Uterus (tissue), 4 donors: ENCODE measurements around the gene APOM. TPM values are rescaled to one million over a fixed set of nuclear protein-coding genes. Genes with fewer than 3 reads are reported as not detected.

ENCODE experiments used
- DNase-seq, 2 donors: peaks; one replicate each; pipeline ENCODE4 v3.0.0-alpha.2; 2019 to 2020
- H3K27ac ChIP-seq, 2 donors: fragments of 200-600 bp; sonication (generic); 1 replicate in 1 of 2; 2 replicates in 1 of 2; pipeline ENCODE4 v1.5.1; 2016 to 2018
- H3K27me3 ChIP-seq, 2 donors: fragments of 200-600 bp; sonication (generic); one replicate each; pipeline ENCODE4 v1.5.1; 2018 to 2019; ENCODE audit warnings: control low read depth in 1 of 2
- H3K36me3 ChIP-seq, 2 donors: fragments of 200-600 bp; sonication (generic); one replicate each; pipeline ENCODE4 v1.5.1; 2019; ENCODE audit warnings: control low read depth in 1 of 2
- H3K4me1 ChIP-seq, 2 donors: fragments of 200-600 bp; sonication (generic); one replicate each; pipeline ENCODE4 v1.5.1; 2018 to 2019; ENCODE audit warnings: control low read depth in 1 of 2
- H3K4me3 ChIP-seq, 2 donors: fragments of 200-600 bp; sonication (generic); 1 replicate in 1 of 2; 2 replicates in 1 of 2; pipeline ENCODE4 v1.5.1; 2018 to 2019; ENCODE audit warnings: mild to moderate bottlenecking in 1 of 2
- H3K9me3 ChIP-seq, 2 donors: fragments of 200-600 bp; sonication (generic); one replicate each; pipeline ENCODE4 v1.5.1; 2019; ENCODE audit warnings: control low read depth in 1 of 2
- POLR2A ChIP-seq, 2 donors: fragments of 450-650 bp; IDR thresholded peaks; one replicate each; pipeline ENCODE4 v1.6.1; 2016; ENCODE audit warnings: antibody characterized with exemption in 2 of 2, mild to moderate bottlenecking in 1 of 2, moderate library complexity in 1 of 2
- intact Hi-C: fragments of 100-400 bp; cut with DNase I; formaldehyde crosslinking; loops from one replicate; pipeline ENCODE4 v1.15.1; 2023; ENCODE audit warnings: low total_unique reads
- total RNA-seq, 4 donors: library from RNA; depleted of rRNA in 3 of 4; stranded (reverse); fragments of >200 nt in 3 of 4; gene quantifications; one replicate each; pipeline versions ENCODE4 v1.1.0 to v1.2.4, GENCODE V29; 2014 to 2023
- TF ChIP-seq, protein P1 (sequence below), 4 experiments: fragments of 200-600 bp in 2 of 4; fragments of 450-650 bp in 2 of 4; sonication (generic) in 2 of 4; IDR thresholded peaks; one replicate each; pipeline ENCODE4 v1.5.1; 2016 to 2019; ENCODE audit warnings: antibody characterized with exemption in 4 of 4, mild to moderate bottlenecking in 2 of 4, moderate library complexity in 1 of 4
- donor health status: DM: yes; HTN: yes; CAD: no.

The APOM gene
- total RNA-seq, 4 donors from 2014 or later: 1.9 to 2.9 (median 2.6) TPM; not detected in 1

DNA sequence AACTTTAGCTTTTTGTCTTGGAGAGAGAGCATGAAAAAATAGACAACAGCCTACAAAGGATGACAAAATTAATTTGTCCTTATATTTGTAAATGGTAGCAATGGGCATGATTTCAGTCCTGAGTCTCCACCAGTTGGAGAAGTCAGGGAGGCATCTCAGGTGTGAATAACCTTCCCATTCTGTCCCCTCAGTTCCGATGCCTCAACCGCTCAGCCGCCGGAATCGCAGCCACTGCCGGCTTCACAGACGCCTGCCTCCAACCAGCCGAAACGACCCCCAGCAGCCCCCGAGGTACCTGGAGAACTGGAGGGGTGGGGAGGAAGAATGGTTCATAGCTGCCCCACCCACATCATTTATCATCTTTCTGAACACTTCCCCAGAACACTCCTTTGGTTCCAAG, 31.6 kb upstream of the APOM start:
- Histone ChIP-seq H3K4me3 (no peak overlapping the region), H3K27me3 (no peaks in the 10 kb centered on the region), H3K4me1 (peaks cover 0 to 8% of the 10 kb centered on the region in 2 donors), H3K9me3 (no peaks in the 10 kb centered on the region), H3K36me3 (no peaks in the 10 kb centered on the region), H3K27ac (no peak overlapping the region)
- TF ChIP-seq, protein P1, sequence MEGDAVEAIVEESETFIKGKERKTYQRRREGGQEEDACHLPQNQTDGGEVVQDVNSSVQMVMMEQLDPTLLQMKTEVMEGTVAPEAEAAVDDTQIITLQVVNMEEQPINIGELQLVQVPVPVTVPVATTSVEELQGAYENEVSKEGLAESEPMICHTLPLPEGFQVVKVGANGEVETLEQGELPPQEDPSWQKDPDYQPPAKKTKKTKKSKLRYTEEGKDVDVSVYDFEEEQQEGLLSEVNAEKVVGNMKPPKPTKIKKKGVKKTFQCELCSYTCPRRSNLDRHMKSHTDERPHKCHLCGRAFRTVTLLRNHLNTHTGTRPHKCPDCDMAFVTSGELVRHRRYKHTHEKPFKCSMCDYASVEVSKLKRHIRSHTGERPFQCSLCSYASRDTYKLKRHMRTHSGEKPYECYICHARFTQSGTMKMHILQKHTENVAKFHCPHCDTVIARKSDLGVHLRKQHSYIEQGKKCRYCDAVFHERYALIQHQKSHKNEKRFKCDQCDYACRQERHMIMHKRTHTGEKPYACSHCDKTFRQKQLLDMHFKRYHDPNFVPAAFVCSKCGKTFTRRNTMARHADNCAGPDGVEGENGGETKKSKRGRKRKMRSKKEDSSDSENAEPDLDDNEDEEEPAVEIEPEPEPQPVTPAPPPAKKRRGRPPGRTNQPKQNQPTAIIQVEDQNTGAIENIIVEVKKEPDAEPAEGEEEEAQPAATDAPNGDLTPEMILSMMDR (IDR thresholded peaks at IDR 0.05): no peak
- TF ChIP-seq POLR2A (IDR thresholded peaks at IDR 0.05): no peak
- intact Hi-C loops: no loop called here
- no peak for DNase-seq

DNA sequence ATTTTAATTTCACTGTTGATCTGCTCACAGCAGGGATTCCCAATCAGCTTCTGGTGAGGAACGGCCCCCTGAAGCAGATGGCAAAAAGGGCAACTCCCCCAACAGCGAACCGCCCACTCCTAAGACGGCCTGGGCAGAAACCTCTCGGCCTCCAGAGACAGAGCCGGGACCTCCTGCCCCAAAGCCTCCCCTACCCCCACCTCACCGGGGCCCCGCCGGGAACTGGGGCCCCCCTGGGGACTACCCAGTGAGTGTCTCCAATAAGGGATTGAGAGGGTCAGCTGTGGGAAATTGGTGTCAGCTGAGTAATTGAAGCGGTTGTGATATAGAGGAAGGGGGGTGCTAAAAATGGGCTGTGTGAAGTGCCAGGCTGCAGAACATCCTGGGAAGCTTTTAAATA, 28.7 kb upstream of the APOM start:
- intact Hi-C loops: no loop called here
- Histone ChIP-seq H3K9me3 (no peaks in the 10 kb centered on the region), H3K36me3 (no peaks in the 10 kb centered on the region), H3K27me3 (no peaks in the 10 kb centered on the region), H3K4me1 (peaks cover 0 to 6% of the 10 kb centered on the region in 2 donors), H3K4me3 (no peak overlapping the region), H3K27ac (no peak overlapping the region)
- TF ChIP-seq, protein P1 (IDR thresholded peaks at IDR 0.05): no peak
- TF ChIP-seq POLR2A (IDR thresholded peaks at IDR 0.05): no peak
- DNase-seq: no peak

DNA sequence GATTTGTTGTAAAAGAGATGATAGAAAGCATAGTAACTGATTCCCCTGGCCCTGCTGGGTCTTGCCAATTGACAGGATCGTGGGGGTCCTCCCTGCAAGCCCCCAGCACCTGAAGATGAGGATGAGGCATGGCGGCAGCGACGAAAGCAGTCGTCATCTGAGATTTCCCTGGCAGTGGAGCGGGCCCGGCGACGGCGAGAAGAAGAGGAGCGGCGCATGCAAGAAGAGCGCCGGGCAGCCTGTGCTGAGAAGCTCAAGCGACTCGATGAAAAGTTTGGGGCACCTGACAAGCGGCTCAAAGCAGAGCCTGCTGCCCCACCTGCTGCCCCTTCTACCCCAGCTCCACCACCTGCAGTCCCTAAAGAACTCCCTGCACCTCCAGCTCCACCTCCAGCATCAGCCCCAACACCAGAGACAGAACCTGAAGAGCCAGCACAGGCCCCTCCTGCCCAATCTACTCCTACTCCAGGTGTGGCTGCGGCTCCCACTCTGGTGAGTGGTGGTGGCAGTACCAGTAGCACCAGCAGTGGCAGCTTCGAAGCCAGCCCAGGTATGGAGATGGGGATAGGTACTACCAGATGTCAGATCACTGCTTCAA, 27.9 kb upstream of the APOM start:
- TF ChIP-seq, protein P1 (IDR thresholded peaks at IDR 0.05): no peak
- no peak for TF ChIP-seq POLR2A (IDR thresholded peaks at IDR 0.05)
- intact Hi-C loops: no loop called here
- Histone ChIP-seq H3K4me1 (no peaks in the 10 kb centered on the region), H3K27ac (no peak overlapping the region), H3K9me3 (no peaks in the 10 kb centered on the region), H3K36me3 (no peaks in the 10 kb centered on the region), H3K4me3 (no peak overlapping the region), H3K27me3 (no peaks in the 10 kb centered on the region)
- no peak for DNase-seq

DNA sequence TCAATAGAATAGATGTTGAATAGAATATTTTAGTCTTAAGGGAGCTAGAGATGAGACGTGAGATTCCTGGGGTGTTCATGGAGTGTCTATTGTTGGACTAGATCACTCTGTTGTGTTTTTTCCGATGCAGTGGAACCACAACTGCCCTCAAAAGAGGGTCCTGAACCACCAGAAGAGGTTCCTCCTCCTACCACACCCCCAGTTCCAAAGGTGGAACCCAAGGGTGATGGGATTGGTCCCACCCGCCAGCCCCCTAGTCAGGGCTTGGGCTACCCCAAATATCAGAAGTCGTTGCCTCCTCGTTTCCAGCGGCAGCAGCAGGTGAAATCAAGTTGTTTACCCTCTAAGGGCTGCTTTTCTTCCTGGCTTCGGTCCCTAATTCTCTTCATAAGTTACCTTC, 26.7 kb upstream of the APOM start:
- Histone ChIP-seq H3K36me3 (no peaks in the 10 kb centered on the region), H3K27me3 (no peaks in the 10 kb centered on the region), H3K4me1 (no peaks in the 10 kb centered on the region), H3K27ac (no peak overlapping the region), H3K4me3 (no peak overlapping the region), H3K9me3 (no peaks in the 10 kb centered on the region)
- TF ChIP-seq POLR2A (IDR thresholded peaks at IDR 0.05): no peak
- TF ChIP-seq, protein P1 (IDR thresholded peaks at IDR 0.05): no peak
- intact Hi-C loops: no loop called here
- DNase-seq: no peak

DNA sequence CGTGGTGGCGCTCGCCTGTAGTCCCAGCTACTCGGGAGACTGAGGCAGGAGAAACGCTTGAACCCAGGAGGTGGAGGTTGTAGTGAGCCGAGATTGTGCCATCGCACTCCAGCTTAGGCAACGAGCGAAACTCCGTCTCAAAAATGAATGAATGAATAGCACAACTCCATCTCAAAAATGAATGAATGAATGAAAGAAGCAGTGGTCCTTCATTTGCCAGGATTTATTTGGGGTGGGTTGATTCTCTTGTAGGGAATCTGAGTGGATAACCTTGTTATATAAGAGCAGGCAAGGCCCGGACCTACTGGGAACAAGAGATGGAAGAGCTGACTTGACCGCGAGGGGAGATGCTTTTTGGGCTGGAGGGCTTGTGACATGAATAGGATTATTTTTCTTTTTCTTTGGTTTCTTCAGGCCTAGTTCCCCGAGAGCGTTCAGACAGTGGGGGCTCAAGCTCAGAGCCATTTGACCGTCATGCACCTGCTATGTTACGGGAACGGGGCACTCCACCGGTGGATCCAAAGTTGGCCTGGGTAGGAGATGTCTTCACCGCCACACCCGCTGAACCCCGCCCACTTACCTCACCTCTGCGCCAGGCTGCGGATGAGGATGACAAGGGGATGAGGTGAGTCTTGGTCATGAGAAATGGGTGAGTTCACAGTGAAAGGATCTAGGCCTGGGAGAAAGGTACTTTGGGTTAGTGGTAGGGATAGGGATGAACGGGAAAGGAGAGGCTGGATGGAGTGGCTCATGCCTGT, 25.3 kb upstream of the APOM start:
- no peaks in the 10 kb centered on the region for H3K27me3 ChIP-seq
- DNase-seq: no peak
- H3K36me3 ChIP-seq: no peaks in the 10 kb centered on the region
- H3K4me1 ChIP-seq: no peaks in the 10 kb centered on the region
- intact Hi-C loops: no loop called here
- no peak overlapping the region for H3K27ac ChIP-seq
- no peak overlapping the region for H3K4me3 ChIP-seq
- TF ChIP-seq, protein P1 (IDR thresholded peaks at IDR 0.05): no peak
- no peak for TF ChIP-seq POLR2A (IDR thresholded peaks at IDR 0.05)
- H3K9me3 ChIP-seq: no peaks in the 10 kb centered on the region
